CD1c-positive myeloid dendritic cell (primary cell): ENCODE results near the gene FIBCD1.

Experiments used
- DNase-seq: peaks from one replicate; pipeline ENCODE4 v3.0.0-alpha.2; 2016; ENCODE audit errors: extremely low spot score

FIBCD1 gene

DNA sequence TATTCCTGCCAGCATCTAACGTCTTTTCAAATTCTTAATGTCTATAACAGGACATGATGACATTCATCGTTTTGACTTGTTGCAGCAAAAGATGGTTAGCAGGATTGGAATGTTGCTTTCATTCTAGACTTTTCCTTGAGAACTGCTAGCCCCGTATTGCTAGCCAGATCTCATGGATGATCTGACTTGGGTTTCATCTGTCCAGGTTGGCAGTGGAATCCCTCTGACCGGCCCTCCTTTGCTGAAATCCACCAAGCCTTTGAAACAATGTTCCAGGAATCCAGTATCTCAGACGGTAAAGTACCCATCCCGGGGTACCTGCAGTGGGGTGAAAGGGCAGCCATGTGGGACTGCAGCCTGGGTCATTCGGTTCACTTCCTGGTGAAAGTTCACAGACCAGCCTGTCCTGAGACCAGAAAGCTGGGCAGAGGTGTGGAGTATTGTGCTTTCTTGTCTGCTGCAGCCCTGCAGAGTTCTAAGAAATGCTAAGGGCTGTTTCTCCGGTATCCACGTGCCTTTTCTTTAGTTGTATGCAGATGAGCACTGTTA lies 59.1 kb downstream of the FIBCD1 start:
- DNase-seq: no peak

DNA sequence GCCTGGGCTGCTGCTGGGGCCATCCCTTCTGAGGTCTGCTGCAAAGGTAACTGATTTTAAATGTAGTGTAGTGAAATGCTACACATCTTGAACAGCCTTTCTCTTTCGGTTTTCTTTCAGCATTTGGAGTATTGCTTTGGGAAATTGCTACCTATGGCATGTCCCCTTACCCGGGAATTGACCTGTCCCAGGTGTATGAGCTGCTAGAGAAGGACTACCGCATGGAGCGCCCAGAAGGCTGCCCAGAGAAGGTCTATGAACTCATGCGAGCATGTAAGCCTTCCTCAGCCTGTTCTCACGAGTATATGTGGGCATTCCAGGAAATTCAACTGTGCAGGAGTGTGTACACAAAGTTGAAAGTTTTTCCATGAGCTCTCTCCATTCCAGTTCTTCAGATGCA lies 60.8 kb downstream of the FIBCD1 start:
- no peak for DNase-seq

DNA sequence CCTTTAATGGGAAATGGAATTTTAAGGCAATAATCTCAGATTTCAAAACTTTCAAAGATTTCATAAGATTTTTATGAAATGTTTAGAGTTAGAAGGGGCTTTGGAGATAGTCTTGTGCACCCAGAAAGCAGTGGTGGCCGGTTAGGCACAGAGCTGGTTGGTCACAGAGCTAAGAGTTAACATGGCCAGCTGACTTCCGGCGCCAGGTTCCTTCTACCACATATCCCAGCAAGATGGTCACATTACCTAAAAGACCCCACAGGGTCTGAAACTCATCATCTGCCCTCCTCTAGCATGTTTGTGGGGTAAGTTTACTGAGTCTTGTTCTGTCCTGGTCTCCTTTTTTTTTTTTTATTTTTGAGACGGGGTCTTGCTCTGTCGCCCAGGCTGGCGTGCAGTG lies 61.7 kb downstream of the FIBCD1 start:
- no peak for DNase-seq

DNA sequence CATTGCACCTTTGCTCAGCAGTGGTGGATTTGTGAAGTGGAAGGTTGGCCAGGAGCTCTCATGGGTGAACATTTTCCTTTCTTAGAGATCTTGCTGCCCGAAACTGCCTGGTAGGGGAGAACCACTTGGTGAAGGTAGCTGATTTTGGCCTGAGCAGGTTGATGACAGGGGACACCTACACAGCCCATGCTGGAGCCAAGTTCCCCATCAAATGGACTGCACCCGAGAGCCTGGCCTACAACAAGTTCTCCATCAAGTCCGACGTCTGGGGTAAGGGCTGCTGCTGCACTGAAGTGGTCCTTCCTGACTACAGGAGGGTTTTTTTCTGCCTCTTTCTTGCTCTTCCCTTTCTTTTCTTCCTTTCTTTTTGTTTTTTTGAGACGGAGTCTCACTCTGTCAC lies 64.3 kb downstream of the FIBCD1 start:
- DNase-seq: no peak

DNA sequence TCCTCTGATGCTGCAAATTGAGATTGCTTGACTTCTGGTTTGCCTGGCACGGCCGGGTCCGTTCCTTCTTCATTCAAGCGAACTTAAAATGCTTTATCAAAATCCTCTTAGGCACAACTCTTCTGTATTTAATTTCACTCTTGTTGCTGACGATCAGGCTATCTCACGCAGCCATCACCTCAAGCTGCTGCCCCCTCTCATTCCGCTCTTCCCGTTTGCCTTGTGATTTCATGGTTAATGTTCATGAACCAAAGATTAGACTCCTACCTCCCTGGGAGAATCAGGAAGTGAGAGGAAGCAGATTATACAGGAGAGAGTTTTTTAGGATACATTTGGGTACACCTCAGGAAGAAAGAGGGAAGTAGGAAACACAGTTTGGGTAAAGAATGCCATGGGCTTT lies 65.1 kb downstream of the FIBCD1 start:
- no peak for DNase-seq

DNA sequence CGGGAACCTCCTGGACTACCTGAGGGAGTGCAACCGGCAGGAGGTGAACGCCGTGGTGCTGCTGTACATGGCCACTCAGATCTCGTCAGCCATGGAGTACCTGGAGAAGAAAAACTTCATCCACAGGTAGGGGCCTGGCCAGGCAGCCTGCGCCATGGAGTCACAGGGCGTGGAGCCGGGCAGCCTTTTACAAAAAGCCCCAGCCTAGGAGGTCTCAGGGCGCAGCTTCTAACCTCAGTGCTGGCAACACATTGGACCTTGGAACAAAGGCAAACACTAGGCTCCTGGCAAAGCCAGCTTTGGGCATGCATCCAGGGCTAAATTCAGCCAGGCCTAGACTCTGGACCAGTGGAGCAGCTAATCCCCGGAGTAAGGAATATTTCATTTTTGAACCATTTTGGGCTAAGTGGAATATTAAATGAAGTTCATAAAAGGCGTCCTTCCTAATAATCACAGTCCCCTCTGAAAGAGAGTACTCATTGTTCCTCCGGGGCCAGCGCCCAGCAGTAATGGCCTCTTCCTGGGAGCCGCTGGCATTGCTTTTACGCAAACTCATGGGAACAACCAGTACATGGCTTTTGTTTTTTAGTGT lies 66.0 kb downstream of the FIBCD1 start:
- DNase-seq: no peak

DNA sequence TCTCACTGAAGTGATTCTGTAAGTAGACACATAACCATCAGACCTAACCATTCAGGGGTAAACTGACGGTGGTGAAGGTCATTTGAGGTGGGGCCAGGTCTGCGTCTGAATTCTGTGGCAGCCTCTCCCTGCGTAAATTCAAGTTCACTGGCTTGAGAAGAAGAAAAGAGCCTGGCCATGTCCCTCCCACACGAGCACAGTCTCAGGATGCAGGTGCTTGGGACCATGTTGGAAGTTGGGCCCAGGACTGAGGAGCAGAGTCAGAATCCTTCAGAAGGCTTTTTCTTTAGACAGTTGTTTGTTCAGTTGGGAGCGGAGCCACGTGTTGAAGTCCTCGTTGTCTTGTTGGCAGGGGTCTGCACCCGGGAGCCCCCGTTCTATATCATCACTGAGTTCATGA lies 66.5 kb downstream of the FIBCD1 start:
- DNase-seq: no peak

DNA sequence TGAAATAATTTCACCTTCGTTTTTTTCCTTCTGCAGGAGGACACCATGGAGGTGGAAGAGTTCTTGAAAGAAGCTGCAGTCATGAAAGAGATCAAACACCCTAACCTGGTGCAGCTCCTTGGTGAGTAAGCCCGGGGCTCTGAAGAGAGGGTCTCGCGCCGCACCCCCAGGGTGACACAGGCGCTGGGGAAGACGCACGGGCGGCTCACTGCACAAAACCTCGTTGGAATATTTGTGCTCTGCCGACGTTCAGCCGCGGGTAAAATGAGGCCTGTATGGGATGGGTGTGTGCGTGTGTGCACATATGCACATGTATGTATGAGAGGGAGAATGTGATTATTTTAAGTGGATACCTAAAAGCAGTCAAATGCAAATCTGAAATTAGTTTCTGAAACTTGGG lies 67.0 kb downstream of the FIBCD1 start:
- no peak for DNase-seq

DNA sequence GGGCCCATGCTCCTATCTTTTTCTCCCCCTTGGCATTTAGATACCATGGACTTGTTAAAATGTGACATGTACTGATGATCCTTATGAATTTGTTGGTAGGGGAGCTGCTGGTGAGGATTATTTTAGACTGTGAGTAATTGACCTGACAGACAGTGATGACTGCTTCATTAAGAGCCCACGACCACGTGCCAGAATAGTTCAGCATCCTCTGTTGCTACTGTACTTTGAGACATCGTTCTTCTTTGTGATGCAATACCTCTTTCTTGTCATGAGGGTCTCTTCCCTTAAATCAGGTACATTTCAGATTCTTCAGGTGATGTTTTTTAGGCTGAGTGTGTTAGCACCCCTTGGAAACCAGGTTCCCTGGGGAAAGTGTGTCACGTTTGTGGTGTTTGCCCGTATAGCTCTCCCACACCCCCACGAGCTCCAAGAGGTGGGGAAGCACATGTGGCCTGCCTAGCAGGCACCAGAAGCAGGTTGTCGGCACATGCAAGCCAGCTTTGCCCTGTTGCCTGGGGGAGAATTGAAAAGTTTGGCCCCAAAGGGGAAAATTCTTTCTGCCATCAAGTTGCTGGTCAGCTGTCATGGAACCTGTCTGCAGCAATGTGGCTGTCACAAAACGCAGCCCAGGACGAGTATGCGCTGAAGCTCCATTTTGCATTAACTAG lies 67.5 kb downstream of the FIBCD1 start:
- DNase-seq: no peak

DNA sequence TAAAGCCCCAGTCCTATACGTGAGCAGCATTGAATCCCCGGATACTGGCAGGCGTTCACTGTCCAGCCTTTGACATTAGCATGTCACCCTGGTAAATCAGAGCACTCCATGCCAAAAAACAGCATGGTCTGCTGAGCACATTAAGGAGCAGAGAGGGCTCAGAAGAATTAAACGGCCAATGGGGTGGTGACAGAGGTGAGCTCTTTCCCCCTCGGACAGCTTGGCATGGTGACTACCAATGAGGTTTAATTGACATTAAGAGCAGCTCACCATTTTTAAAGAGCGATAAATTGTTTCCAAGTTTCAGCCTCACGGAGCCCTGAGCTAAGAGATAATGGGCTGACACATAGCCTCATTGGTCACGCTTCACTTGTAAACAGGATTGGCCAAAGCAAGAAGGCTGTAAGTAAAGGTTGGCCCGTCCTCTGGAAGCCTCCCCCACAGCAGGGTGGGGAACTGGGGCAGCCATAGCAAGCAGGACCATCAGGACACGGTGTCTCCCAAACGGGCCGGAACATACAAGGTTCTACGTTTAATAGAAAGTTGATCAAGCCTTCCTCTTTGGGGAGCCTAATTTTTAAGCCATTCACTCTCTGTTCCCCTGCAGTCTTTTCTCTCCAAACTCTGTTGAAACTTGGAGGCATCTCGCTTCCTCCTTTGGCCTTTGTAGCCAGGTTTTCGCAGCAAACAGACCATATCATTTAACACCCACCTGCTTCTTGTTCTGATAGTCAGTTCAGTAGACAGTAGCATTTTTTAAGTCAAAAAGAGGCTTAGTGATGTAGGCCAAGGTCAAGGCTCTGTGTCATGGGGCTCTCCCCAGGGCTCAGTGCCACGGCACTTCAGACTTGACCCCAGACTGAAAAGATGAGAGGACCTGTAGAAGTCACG lies 68.3 kb downstream of the FIBCD1 start:
- no peak for DNase-seq

DNA sequence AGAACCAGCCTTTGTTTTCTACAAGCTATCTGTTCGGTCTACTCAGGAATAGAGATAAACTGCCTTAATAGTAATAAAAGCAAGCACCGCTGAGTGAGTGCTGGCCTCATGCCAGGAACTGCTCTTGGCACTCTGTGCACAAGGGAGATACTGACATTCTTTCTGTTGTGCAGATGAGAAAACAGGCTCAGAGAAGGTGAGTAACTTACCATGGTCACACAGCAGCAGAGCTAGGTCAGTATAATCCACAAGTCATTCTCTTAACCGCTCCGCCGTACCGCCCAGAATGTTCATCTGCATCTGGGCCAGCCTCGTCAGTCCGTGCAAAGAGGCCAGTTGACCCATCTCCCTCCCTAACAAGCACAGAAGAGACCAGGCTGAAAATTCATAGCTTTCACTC lies 69.8 kb downstream of the FIBCD1 start:
- DNase-seq: no peak

DNA sequence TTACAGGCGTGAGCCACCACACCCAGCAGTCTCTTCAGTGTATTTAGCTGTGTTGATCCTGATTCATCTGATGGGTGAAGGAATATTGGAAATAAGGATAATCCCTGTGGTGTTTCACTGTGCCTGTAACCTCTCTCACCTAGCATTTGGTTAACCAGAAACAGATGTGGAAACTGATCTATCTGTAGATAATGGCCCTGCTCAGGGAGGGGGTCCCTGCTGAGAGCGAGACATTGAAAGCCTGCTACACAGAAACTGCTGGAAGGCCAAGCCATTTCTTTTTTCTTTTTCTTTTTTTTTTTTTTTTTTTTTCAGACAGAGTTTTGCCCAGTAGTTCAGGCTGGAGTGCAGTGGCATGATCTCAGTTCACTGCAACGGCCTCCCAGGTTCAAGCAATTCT lies 70.8 kb downstream of the FIBCD1 start:
- no peak for DNase-seq

DNA sequence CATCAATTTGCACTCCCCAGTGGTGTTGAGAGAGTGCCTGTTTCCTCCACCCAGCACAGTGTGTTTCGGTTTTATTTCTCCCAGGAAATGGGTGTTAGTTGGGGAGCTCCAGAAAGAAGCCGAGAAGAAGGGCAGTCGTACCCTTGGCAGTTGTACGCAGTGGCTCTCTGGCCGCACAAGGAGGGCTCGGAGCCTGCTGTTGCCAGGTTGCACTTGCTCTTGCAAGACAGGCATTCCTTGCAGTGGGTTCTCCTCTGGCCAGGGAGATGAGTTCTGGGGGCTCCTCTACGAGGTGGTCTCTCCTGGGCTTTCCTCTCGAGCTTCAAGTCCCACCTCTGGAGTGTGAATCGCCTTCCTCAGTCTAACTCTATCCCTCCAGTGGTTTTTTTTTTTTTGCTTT lies 71.5 kb downstream of the FIBCD1 start:
- DNase-seq: no peak

DNA sequence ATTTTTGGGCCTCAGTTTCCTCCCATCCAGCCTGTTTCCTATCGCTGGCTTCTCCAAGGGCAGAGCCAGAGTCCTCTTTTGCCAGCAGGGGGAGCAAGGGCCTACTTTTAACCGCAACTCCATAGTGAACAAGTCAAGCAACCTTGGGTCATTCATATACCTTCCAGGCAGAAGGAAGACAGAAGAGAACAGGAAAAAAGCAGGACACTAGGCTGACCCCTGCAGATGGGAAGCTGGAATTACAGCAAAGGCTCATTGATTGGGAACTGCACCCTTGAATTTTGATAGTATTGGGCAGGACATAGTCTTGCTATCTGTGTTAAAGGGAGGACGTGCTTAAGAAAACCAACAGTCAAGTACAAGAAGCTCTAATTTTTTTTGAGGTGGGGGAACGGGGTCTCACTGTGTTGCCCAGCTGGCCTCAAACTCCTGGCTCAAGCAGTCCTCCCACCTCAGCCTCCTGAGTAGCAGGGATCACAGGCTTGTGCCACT lies 72.5 kb downstream of the FIBCD1 start:
- DNase-seq: peak; percentile 69

DNA sequence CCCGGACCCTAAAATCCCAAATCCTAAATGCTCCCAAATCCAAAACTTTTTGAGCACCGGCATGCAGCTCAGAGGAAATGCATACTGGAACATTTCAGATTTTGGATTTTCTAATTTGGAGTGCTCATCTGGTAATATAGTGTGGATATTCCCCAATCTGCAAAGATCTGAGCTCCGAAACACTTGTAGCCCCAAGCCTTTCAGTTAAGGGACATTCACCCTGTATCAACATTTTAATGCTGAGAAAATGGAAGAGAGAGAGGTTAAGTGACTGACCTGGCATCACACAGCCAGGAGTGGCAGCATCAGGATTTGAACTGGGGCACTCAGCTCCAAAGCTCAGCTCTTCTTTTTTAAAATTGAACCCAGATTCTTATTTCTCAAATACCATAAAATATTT lies 73.1 kb downstream of the FIBCD1 start:
- DNase-seq: no peak

DNA sequence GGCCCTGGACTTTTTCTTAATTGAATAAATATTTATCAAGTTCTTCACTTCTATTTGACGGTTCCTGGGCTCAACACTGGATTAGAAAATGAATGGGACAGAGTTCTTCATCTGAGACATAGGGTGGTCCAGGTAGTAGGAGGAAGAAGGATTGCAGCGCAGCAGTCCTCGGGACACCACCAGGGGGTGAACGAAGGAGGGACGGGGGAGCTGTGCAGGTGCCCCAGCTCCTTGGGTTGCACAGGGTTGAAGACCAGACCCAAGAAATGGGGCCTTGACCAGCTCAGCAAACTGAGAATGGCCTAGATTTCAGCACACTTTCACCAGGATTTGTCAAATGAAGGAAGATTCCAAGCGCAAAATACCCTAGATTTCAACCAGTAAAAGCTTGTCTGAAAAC lies 74.5 kb downstream of the FIBCD1 start:
- no peak for DNase-seq

DNA sequence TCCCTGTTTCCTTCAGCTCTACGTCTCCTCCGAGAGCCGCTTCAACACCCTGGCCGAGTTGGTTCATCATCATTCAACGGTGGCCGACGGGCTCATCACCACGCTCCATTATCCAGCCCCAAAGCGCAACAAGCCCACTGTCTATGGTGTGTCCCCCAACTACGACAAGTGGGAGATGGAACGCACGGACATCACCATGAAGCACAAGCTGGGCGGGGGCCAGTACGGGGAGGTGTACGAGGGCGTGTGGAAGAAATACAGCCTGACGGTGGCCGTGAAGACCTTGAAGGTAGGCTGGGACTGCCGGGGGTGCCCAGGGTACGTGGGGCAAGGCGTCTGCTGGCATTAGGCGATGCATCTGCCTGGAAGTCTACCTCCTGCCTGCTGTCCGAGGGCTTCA lies 76.3 kb downstream of the FIBCD1 start:
- no peak for DNase-seq

DNA sequence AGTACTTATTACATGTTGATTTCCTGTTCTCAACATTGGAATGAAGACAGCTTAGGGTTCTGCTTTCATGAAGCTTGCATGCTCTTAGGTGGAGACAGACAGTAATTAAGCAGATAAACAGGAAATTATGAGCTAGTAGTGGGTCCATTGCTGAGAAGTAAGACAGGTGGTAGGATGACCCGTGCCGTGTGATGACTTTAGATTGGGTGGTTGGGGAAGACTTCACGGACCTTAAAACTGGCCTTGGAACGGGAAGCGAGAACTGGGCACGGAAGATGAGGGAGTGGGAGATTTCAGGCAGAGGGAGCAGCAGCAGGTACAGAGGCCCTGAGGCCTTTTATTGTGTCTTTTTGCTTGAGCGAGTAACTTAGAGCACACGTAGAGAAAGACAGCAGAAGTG lies 76.8 kb downstream of the FIBCD1 start:
- DNase-seq: no peak

DNA sequence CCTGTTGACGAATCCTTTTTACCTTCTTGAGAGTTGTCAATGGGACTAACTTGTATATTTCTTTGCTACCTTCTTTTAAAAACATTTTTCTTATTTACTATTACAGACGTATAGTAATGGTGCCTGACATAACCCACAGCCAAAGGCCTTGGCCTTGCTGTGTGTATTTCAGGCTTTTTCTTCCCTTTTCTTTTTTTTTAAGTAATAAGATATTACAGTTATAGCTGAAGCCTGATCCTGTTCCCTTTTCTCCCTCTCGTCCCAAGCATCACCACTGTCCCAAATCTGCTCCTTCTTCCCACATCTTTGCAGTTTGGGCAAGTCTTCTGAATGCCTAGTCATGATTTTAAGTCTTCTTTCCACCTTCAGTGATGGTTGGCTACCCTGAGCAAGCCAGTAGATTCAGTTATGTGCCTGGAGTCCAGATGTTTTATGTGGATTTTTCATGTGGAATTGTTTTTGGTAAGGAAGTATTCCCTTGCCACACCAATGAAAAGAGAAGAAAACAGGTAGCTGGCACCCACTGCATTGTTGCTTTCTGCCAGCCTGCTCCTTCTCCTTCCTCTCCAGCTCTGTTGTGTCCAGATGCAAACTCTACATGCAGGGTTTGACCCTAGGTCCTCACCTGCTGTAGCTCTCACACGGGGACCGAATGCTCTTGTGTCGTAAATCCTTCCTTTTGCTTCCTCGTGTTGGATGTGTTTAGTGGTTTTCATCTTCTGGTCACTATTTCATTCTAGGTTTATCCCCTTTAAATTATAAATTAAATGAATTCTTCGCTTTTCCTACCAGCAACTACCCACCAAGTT lies 77.5 kb downstream of the FIBCD1 start:
- DNase-seq: no peak

DNA sequence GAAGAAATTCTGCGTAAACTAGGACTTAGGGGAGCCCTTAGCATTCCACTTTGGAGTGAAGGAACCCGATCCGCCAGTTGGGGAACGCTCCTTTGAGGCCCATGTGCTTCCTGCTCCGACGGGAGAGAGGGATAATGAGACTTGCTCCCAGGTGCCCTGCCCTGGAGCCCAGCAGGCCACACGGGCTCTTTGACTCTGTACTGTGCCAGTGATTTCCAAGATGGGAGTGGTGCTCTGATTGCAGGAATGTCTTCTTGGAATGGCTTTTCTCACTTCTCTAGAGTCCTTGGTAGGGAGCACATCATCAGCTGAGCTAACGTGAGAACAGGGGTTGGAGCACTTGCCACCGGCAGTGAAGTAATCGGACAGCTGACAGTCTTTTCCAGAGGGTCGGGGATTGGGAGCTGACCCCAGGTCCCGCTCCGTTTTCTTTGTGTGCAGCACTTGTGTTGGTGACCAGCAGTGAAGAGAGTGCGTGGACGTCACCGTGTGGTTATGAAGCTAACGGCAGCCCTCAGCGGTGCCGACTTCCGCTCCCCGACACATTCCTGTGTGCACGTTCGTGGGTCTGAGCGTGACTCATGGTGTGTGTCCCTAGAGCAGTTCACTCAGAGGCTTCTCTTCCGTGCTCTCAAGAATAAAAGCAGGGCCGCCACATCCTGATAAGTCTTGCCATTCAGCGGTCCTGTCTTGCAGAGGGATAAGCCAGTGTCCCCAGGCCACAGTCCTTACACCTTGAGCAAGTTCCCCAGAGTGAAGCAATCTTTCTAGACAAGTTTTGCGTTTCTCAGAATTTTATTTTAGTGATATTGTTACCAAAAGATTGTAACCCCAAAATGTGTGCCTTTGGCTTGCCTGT lies 78.4 kb downstream of the FIBCD1 start:
- DNase-seq: no peak
